GM19468 (cell line): ENCODE results near the gene GATA2.

ENCODE experiments used
- ATAC-seq: cut with Tn5 transposase; IDR thresholded peaks from one replicate; pipeline ENCODE4 v1.9.1; 2021; ENCODE audit warnings: mild to moderate bottlenecking, moderate library complexity, moderate number of reproducible peaks; ENCODE audit not compliant: unreplicated experiment; ENCODE audit errors: extremely low read depth

GATA2 gene

GRCh38 chr3:128489674-128489926, 3.4 kb downstream of the GATA2 start:
- ATAC-seq = no peak

- ATAC-seq = no peak
Measured at GRCh38 chr3:128488991-128489673, 3.9 kb downstream of the GATA2 start.

GRCh38 chr3:128488636-128488990, 4.4 kb downstream of the GATA2 start:
- ATAC-seq = no peak

GRCh38 chr3:128487813-128488635, 5.0 kb downstream of the GATA2 start:
- no peak for ATAC-seq

- ATAC-seq = no peak
Measured at GRCh38 chr3:128487538-128487812, 5.5 kb downstream of the GATA2 start.

- ATAC-seq = no peak
Measured at GRCh38 chr3:128486681-128487537, 6.1 kb downstream of the GATA2 start.

GRCh38 chr3:128486205-128486628, 6.8 kb downstream of the GATA2 start:
- no peak for ATAC-seq

GRCh38 chr3:128485282-128486204, 7.5 kb downstream of the GATA2 start:
- no peak for ATAC-seq

GRCh38 chr3:128484404-128485281, 8.4 kb downstream of the GATA2 start:
- ATAC-seq = no peak

GRCh38 chr3:128483657-128484403, 9.2 kb downstream of the GATA2 start:
- ATAC-seq = no peak

GRCh38 chr3:128482666-128483656, 10.0 kb downstream of the GATA2 start:
- ATAC-seq = no peak

- no peak for ATAC-seq
Measured at GRCh38 chr3:128482175-128482574, 10.8 kb downstream of the GATA2 start.

- ATAC-seq = no peak
Measured at GRCh38 chr3:128481438-128481942, 11.5 kb downstream of the GATA2 start.

GRCh38 chr3:128480717-128481437, 12.1 kb downstream of the GATA2 start:
- no peak for ATAC-seq

- no peak for ATAC-seq
Measured at GRCh38 chr3:128480278-128480677, 12.7 kb downstream of the GATA2 start.

- no peak for ATAC-seq
Measured at GRCh38 chr3:128479558-128480086, 13.4 kb downstream of the GATA2 start.
